Endothelial cell of umbilical vein (primary cell): ENCODE results near the gene RTN4.

Source experiments
- FOS ChIP-seq: IDR thresholded peaks from 2 replicates; pipeline ENCODE4 v1.6.1; 2011; ENCODE audit warnings: mild to moderate bottlenecking, low read length, moderate library complexity, borderline replicate concordance; ENCODE audit not compliant: insufficient read depth
- POLR2AphosphoS5 ChIP-seq: IDR thresholded peaks from 2 replicates; pipeline ENCODE4 v1.6.1; 2012; ENCODE audit warnings: low read depth, mild to moderate bottlenecking, control low read depth, low read length, moderate library complexity; ENCODE audit not compliant: insufficient read depth

- TF ChIP-seq POLR2AphosphoS5 (no peak), FOS (no peak)
Measured at GRCh38 chr2:54947136-54947535, 103.1 kb downstream of the RTN4 start.
